Loucy (cell line): ENCODE results near the gene MUC5AC.

Experiments
- H2AFZ ChIP-seq: fragments of 200-600 bp; sonication (generic); 2 replicates; pipeline ENCODE4 v1.6.0; 2016; ENCODE audit warnings: antibody characterized with exemption, mild to moderate bottlenecking, low read length, moderate library complexity
- H3F3A ChIP-seq: fragments of 200-600 bp; 2 replicates; pipeline ENCODE4 v1.6.0; 2016; ENCODE audit warnings: antibody characterized with exemption, low read depth, mild to moderate bottlenecking
- H3K27me3 ChIP-seq: fragments of 200-600 bp; sonication (generic); 2 replicates; pipeline ENCODE4 v1.6.1; 2014; ENCODE audit warnings: low read length, mild to moderate bottlenecking; ENCODE audit not compliant: insufficient read depth, poor library complexity, severe bottlenecking
- H3K36me3 ChIP-seq: fragments of 200-600 bp; sonication (generic); 2 replicates; pipeline ENCODE4 v1.6.1; 2016; ENCODE audit warnings: low read length; ENCODE audit not compliant: insufficient read depth
- H3K4me1 ChIP-seq: fragments of 200-600 bp; sonication (generic); 2 replicates; pipeline ENCODE4 v1.5.1; 2014; ENCODE audit warnings: low read length, mild to moderate bottlenecking; ENCODE audit not compliant: insufficient read depth, poor library complexity, severe bottlenecking
- H3K4me2 ChIP-seq: fragments of 200-600 bp; sonication (generic); 2 replicates; pipeline ENCODE4 v1.6.0; 2014; ENCODE audit warnings: antibody characterized with exemption, low read length, low read depth, mild to moderate bottlenecking; ENCODE audit not compliant: poor library complexity, severe bottlenecking
- H3K4me3 ChIP-seq: fragments of 200-600 bp; sonication (generic); 2 replicates; pipeline ENCODE4 v1.5.1; 2014; ENCODE audit warnings: low read length, mild to moderate bottlenecking, mixed read lengths; ENCODE audit not compliant: poor library complexity, severe bottlenecking
- H3K79me2 ChIP-seq: fragments of 200-600 bp; sonication (generic); 2 replicates; pipeline ENCODE4 v1.6.1; 2014; ENCODE audit warnings: low read length; ENCODE audit not compliant: insufficient read depth
- H3K9ac ChIP-seq: fragments of 200-600 bp; sonication (generic); 2 replicates; pipeline ENCODE4 v1.6.0; 2014; ENCODE audit warnings: mild to moderate bottlenecking, low read depth, low read length, moderate library complexity; ENCODE audit not compliant: poor library complexity, severe bottlenecking
- H3K9me2 ChIP-seq: fragments of 200-600 bp; sonication (generic); replicated peaks from 2 replicates; pipeline ENCODE4 v1.6.1; 2016; ENCODE audit warnings: low read depth, low read length, mixed read lengths
- H3K9me3 ChIP-seq: fragments of 200-600 bp; sonication (generic); 2 replicates; pipeline ENCODE4 v1.6.1; 2014; ENCODE audit warnings: mild to moderate bottlenecking, antibody characterized with exemption, low read length, low read depth; ENCODE audit not compliant: insufficient read depth
- H4K20me1 ChIP-seq: fragments of 200-600 bp; sonication (generic); 2 replicates; pipeline ENCODE4 v1.6.0; 2014; ENCODE audit warnings: antibody characterized with exemption, low read length, mild to moderate bottlenecking; ENCODE audit not compliant: insufficient read depth, poor library complexity, severe bottlenecking
- CTCF ChIP-seq: fragments of 200-600 bp; sonication (generic); conservative IDR thresholded peaks from 2 replicates; pipeline ENCODE4 v1.5.1; 2014; ENCODE audit warnings: mild to moderate bottlenecking, antibody characterized with exemption, low read length
- EZH2phosphoT487 ChIP-seq: fragments of 200-600 bp; IDR thresholded peaks from 2 replicates; pipeline ENCODE4 v1.6.1; 2018; ENCODE audit warnings: antibody characterized with exemption, mild to moderate bottlenecking, moderate library complexity, borderline replicate concordance

Gene MUC5AC

DNA sequence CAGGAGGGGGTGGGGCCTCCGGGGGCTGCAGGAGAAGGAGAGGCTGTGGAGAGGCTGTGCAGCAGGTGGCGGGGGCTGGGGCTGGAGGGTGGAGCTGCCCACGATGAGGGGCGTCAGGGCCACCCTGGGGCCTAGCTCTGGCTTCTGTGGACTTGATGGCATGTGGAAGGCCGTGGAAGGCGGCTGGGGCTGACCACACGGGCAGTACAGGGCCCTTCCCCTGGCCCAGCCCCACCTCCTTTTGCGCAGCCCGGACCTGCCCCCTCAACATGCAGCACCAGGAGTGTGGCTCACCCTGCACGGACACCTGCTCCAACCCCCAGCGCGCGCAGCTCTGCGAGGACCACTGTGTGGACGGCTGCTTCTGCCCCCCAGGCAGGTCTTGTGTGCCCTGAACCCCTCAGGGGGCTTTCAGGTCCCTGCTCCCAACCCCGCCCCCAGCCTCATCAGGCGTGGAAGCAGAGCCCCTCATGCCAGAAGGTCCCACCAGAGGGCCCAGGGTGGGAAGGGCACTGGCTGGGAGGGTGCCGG lies 71.2 kb downstream of the MUC5AC start:
- no peak overlapping the region for H3K4me3 ChIP-seq
- H3K9ac ChIP-seq: no peak overlapping the region
- H3F3A ChIP-seq: no peaks in the 10 kb centered on the region
- H3K4me2 ChIP-seq: no peak overlapping the region
- no peaks in the 10 kb centered on the region for H3K9me2 ChIP-seq
- TF ChIP-seq CTCF (no peak), EZH2phosphoT487 (no peak)
- H3K9me3 ChIP-seq: peaks cover 3% of the 10 kb centered on the region; the same call in 1 of the 2 replicates
- no peaks in the 10 kb centered on the region for H3K79me2 ChIP-seq
- H2AFZ ChIP-seq: no peak overlapping the region
- H3K4me1 ChIP-seq: no peaks in the 10 kb centered on the region
- H4K20me1 ChIP-seq: no peaks in the 10 kb centered on the region
- no peaks in the 10 kb centered on the region for H3K27me3 ChIP-seq
- no peaks in the 10 kb centered on the region for H3K36me3 ChIP-seq

DNA sequence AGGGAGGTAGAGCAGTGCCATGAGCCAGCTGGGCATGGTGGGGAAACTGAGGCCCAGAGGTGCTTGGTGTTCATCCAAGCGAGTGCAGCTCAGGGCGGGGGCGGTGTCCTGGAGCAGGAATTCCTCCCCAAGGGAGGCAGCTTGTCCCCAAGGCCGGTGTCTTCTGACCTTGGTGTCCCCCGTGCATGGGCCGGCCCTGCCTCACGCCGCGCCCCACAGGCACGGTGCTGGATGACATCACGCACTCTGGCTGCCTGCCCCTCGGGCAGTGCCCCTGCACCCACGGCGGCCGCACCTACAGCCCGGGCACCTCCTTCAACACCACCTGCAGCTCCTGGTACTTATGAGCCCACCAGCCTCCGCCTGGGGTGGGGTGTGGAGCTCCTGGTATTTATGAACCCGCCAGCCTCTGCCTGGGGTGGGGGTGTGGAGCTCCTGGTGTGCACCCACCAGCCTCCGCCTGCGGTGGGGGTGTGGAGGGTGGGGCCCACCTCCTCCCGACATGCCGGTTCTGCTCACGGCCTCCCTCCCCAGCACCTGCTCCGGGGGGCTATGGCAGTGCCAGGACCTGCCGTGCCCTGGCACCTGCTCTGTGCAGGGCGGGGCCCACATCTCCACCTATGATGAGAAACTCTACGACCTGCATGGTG lies 71.8 kb downstream of the MUC5AC start:
- H3K9me2 ChIP-seq: no peaks in the 10 kb centered on the region
- no peaks in the 10 kb centered on the region for H4K20me1 ChIP-seq
- H3K4me2 ChIP-seq: no peak overlapping the region
- no peak overlapping the region for H3K9ac ChIP-seq
- no peak for TF ChIP-seq CTCF
- no peak for TF ChIP-seq EZH2phosphoT487
- no peaks in the 10 kb centered on the region for H3K4me1 ChIP-seq
- H3K79me2 ChIP-seq: no peaks in the 10 kb centered on the region
- no peak overlapping the region for H2AFZ ChIP-seq
- peaks cover 3% of the 10 kb centered on the region; the same call in 1 of the 2 replicates for H3K9me3 ChIP-seq
- no peaks in the 10 kb centered on the region for H3K27me3 ChIP-seq
- no peak overlapping the region for H3K4me3 ChIP-seq
- H3F3A ChIP-seq: no peaks in the 10 kb centered on the region
- H3K36me3 ChIP-seq: no peaks in the 10 kb centered on the region

DNA sequence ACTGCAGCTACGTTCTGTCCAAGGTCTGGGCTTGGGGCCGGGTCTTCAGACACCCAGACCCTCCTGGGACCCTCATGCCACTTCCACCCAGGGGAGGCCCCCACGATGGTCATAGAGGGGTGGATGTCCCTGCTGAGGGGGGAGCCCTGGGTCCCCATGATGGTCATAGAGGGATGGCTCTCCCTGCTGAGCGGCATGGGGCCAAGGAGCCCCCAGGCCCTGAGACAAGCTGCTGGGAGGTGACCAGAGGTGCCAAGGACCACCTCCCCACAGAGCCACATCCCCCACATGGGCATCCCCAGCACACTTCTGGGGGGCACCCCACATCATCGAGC lies 72.3 kb downstream of the MUC5AC start:
- no peaks in the 10 kb centered on the region for H3K36me3 ChIP-seq
- no peaks in the 10 kb centered on the region for H3K9me2 ChIP-seq
- H3K9ac ChIP-seq: no peak overlapping the region
- no peak overlapping the region for H3K4me2 ChIP-seq
- H3K9me3 ChIP-seq: peaks cover 3% of the 10 kb centered on the region; the same call in 1 of the 2 replicates
- no peaks in the 10 kb centered on the region for H3F3A ChIP-seq
- H3K27me3 ChIP-seq: no peaks in the 10 kb centered on the region
- no peak overlapping the region for H2AFZ ChIP-seq
- H4K20me1 ChIP-seq: no peaks in the 10 kb centered on the region
- H3K4me3 ChIP-seq: no peak overlapping the region
- no peak for TF ChIP-seq CTCF
- no peak for TF ChIP-seq EZH2phosphoT487
- no peaks in the 10 kb centered on the region for H3K79me2 ChIP-seq
- no peaks in the 10 kb centered on the region for H3K4me1 ChIP-seq
